ENCODE data around the gene MYO5C.

Gene MYO5C

DNA sequence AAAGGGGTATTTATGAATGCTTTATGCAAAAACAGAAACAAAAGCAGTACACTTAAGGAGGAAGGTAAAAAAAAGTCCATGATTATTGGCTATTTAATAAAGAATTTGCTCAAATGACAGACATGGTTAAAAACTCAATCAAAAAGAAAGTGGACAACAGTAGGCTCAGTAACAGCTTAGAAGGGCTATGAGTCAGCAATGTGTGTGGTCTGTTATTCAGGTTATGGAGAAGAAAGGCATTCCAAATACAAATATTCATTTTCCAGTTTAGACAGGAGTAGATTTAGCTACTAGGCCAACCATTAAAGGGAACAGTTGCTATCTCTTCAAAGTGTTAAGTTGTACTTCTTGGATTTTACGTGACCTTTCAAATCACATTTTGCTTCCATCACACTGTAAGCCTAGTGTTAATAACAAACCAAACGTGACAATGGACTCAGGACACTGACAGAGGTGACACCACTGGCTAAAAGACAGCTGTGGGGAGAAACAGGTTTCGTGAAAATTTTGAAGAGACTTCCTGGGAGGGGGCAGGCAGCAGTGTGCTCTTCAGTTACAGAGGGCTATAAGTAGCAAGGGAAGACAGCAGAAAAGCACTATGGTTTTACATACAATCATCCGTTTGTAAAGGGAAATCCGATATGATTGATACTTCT, 41.7 kb upstream of the MYO5C start:
- TF ChIP-seq, protein P1, sequence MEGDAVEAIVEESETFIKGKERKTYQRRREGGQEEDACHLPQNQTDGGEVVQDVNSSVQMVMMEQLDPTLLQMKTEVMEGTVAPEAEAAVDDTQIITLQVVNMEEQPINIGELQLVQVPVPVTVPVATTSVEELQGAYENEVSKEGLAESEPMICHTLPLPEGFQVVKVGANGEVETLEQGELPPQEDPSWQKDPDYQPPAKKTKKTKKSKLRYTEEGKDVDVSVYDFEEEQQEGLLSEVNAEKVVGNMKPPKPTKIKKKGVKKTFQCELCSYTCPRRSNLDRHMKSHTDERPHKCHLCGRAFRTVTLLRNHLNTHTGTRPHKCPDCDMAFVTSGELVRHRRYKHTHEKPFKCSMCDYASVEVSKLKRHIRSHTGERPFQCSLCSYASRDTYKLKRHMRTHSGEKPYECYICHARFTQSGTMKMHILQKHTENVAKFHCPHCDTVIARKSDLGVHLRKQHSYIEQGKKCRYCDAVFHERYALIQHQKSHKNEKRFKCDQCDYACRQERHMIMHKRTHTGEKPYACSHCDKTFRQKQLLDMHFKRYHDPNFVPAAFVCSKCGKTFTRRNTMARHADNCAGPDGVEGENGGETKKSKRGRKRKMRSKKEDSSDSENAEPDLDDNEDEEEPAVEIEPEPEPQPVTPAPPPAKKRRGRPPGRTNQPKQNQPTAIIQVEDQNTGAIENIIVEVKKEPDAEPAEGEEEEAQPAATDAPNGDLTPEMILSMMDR (conservative IDR thresholded peaks at IDR 0.05) = no peak
- no peak for TF ChIP-seq ZFX (IDR thresholded peaks at IDR 0.05)
- no peak overlapping the region for H3K27ac ChIP-seq

DNA sequence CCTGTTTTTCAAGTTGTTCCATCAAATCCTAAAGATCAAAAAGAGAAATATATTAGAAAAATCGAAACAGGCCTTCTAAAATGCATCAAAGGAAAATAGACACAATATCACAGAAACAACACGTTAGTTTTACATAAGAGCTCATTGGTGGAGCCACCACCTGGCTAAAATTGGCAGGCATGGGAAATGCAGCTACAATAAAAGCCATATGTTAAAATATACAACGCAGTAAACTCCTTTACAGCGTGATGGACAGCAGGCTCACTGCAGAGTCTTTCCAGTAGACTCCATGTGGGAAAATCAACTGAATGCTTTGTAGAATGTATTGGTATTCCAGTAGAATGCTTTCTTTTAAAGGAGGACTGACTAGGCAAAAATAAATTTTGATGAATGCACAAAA, 40.9 kb upstream of the MYO5C start:
- no peak for TF ChIP-seq ZFX (IDR thresholded peaks at IDR 0.05)
- TF ChIP-seq, protein P1 (conservative IDR thresholded peaks at IDR 0.05) = peak; percentile 71
- H3K27ac ChIP-seq = no peak overlapping the region

DNA sequence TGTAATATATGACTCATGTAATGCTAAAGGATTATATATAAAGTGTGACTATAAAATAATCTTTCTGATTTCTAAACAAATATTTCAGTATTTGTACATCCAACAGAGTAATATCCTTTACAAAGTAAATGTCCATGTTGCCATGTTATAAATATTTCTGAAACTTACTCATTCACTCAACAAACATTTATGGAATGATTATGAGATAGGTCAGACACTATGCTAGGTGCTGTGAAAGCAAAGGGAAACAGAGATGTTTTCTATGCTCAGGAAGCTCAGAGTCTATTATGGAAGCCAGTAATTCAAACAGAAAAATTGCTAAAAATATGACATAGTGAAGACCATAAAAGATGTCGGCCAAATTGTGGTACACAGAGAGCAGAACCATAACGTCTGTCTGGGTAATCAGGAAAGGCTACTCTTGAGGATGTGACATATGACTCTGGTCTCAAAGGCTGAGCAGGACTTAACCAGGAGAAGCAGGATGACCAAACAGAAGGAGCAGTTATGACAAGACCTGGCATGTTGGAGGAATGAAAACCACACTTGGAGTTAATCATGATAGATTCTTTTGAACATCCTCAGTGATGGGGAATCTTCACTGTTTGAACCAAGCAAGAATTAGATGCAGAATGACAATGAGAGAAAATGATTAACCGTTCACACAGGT, 39.0 kb upstream of the MYO5C start:
- TF ChIP-seq, protein P1 (conservative IDR thresholded peaks at IDR 0.05) = no peak
- no peak for TF ChIP-seq ZFX (IDR thresholded peaks at IDR 0.05)
- no peak overlapping the region for H3K27ac ChIP-seq

DNA sequence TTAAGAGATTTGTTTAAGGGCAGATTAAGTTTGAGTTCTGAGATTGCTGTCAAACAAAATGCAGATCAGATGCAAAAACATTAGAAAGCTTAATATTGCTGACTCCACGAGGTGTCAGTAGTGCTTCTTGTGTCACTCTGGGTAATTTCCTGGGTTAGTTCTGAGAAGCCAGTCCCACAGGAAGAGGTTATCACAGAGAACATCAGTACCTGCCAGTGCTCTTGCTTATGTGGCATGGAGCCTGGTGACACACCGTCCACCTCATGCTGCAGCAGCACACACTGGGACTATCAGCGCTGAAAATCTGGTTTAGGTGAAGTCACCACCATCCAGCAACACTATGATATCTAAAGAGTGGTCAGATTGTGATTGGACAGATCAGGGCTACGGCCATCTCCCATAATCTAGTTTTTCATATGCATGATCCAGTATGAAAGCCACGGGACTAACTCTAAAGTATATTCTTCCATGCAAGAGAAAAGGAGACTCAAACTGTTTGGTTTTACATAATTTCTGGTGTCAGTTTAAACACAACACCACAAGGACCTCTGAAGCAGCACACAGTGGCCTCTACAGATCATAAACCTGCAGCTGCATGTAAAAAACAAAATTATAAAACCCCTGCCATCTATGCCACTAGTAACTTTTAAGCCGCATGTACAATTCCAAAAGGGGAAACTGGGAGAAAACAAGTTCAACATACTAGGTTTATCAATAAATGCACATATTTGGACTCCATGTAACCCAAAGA, 36.1 kb upstream of the MYO5C start:
- no peak overlapping the region for H3K27ac ChIP-seq

DNA sequence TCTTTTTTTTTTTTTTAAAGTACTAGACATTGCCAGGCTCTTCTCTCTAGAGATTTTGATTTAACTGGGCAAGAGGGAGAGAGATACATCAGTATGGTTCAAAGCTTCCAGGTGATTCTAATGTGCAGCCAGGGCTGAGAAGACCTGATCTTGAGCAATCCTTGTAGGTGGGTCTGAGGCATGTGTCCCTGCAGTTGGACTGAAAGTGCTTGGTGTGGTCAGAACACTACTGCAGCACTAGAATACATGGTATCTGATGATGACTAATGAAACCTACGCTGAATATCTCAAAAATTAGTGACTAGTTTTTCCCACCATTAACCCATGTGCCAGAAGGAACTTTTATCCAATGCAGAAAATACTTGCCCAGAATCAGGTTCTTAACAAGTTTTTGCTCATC, 34.4 kb upstream of the MYO5C start:
- TF ChIP-seq ZFX (IDR thresholded peaks at IDR 0.05) = no peak
- TF ChIP-seq, protein P1 (conservative IDR thresholded peaks at IDR 0.05) = no peak
- no peak overlapping the region for H3K27ac ChIP-seq

More for the DNA sequence above, 36.1 kb upstream of the MYO5C start:
- TF ChIP-seq, protein P1 (conservative IDR thresholded peaks at IDR 0.05) = peak; percentile 87
- no peak for TF ChIP-seq ZFX (IDR thresholded peaks at IDR 0.05)

DNA sequence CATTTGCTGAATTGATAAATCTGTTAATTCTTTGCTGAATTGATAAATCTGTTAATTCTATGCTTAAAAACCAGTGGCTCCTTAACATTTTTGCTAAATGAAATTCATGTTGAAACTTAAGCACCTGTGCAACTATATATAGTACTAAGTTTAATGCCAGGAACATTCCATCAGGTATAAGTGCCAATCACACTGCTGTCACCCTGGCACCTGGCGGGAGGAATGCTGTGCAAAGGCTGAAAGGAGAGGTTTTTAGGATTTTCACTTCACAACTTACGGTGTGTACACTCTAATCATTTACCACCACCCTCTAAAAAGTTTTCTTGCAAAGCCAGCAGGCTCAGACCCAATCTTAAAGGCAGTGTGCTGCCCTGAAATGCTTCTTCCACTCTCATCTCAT, 33.5 kb upstream of the MYO5C start:
- TF ChIP-seq ZFX (IDR thresholded peaks at IDR 0.05) = no peak
- TF ChIP-seq, protein P1 (conservative IDR thresholded peaks at IDR 0.05) = no peak
- H3K27ac ChIP-seq = no peak overlapping the region

DNA sequence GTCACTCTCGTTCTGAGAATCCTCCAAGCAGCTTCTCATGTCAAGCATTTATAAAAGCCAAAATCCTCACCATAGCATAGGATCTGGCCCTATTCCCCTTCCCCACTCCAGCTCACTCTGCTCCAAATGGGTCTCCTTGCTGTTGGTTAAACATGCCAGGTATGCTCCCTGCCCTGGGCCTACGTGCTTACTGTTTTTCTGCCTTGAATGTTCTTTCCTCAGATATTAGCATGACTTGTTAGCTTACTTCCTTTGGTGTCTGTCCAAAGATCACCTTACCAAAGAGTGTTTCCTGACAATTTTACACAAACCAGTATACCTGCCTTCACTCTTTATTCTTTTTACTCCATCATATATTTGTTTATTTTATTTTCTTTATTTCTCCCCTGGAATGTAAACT, 33.1 kb upstream of the MYO5C start:
- no peak overlapping the region for H3K27ac ChIP-seq
- TF ChIP-seq, protein P1 (conservative IDR thresholded peaks at IDR 0.05) = no peak
- TF ChIP-seq ZFX (IDR thresholded peaks at IDR 0.05) = no peak
